Measurements from ENCODE around the gene MN1.

MN1 gene

GRCh38 chr22:27815826-27816530 lies 14.4 kb upstream of the MN1 start:
- no peak overlapping the region for H3K4me3 ChIP-seq (ENCODE audit: low read depth, low read length)
- DNase-seq (ENCODE audit: low read depth), result no peak
- TF ChIP-seq CTCF (IDR thresholded peaks at IDR 0.05; ENCODE audit: control insufficient read depth, extremely low read depth, insufficient read depth), result no peak

- H3K4me3 ChIP-seq (ENCODE audit: low read depth, low read length), result no peak overlapping the region
- no peak for DNase-seq (ENCODE audit: low read depth)
- TF ChIP-seq CTCF (IDR thresholded peaks at IDR 0.05; ENCODE audit: control insufficient read depth, extremely low read depth, insufficient read depth), result no peak
These were observed 13.4 kb upstream of the MN1 start for GRCh38 chr22:27814993-27815392.

- TF ChIP-seq CTCF (IDR thresholded peaks at IDR 0.05; ENCODE audit: control insufficient read depth, extremely low read depth, insufficient read depth), result no peak
- DNase-seq (ENCODE audit: low read depth), result no peak
- H3K4me3 ChIP-seq (ENCODE audit: low read depth, low read length), result no peak overlapping the region
These were observed 10.2 kb upstream of the MN1 start for GRCh38 chr22:27811778-27812177.

- no peak for TF ChIP-seq CTCF (IDR thresholded peaks at IDR 0.05; ENCODE audit: control insufficient read depth, extremely low read depth, insufficient read depth)
- no peak overlapping the region for H3K4me3 ChIP-seq (ENCODE audit: low read depth, low read length)
- DNase-seq (ENCODE audit: low read depth), result no peak
These were observed 9.1 kb upstream of the MN1 start for GRCh38 chr22:27810609-27811151.

- no peak for DNase-seq (ENCODE audit: low read depth)
- H3K4me3 ChIP-seq (ENCODE audit: low read depth, low read length), result no peak overlapping the region
- TF ChIP-seq CTCF (IDR thresholded peaks at IDR 0.05; ENCODE audit: control insufficient read depth, extremely low read depth, insufficient read depth), result no peak
These were observed 8.4 kb upstream of the MN1 start for GRCh38 chr22:27809700-27810608.

GRCh38 chr22:27809226-27809603 lies 7.7 kb upstream of the MN1 start:
- TF ChIP-seq CTCF (IDR thresholded peaks at IDR 0.05; ENCODE audit: control insufficient read depth, extremely low read depth, insufficient read depth), result no peak
- DNase-seq (ENCODE audit: low read depth), result no peak

More at GRCh38 chr22:27809226-27809603, 7.7 kb upstream of the MN1 start:
- H3K4me3 ChIP-seq (ENCODE audit: low read depth, low read length), result no peak overlapping the region

All from LNCaP clone FGC (cell line).